ENCODE data around the gene MAS1L. TPM values are rescaled to one million over a fixed set of nuclear protein-coding genes. Genes with fewer than 3 reads are reported as not detected.
"Not testable (repeated sequence)": the region's sequence is repeated elsewhere in the genome, so short reads cannot be mapped to it uniquely, and the experiment has no call there.

MAS1L gene
- total and polyA plus RNA-seq, 2 experiments from 2014 or later: not detected

- H3K27ac ChIP-seq: no peak overlapping the region
- in situ Hi-C loops (cut with MboI): no loop called here
- H2AFZ ChIP-seq: no peak overlapping the region
- H3K9me3 ChIP-seq (ENCODE audit: low read depth): no peaks in the 10 kb centered on the region
- no peak overlapping the region for H3K9ac ChIP-seq
- H3K79me2 ChIP-seq (ENCODE audit: insufficient read depth): no peaks in the 10 kb centered on the region
- no peak for TF ChIP-seq EZH2 (IDR thresholded peaks at IDR 0.05; ENCODE audit: insufficient read depth, poor library complexity, severe bottlenecking)
- no peak for TF ChIP-seq EZH2phosphoT487 (IDR thresholded peaks at IDR 0.05; ENCODE audit: insufficient read depth, low read depth)
- no peaks in the 10 kb centered on the region for H4K20me1 ChIP-seq (ENCODE audit: insufficient read depth)
- H3K27me3 ChIP-seq (replicated peaks; ENCODE audit: insufficient read depth): no peaks in the 10 kb centered on the region
- no peak overlapping the region for H3K4me2 ChIP-seq (ENCODE audit: unreplicated experiment)
- no peak for DNase-seq
- H3F3A ChIP-seq (ENCODE audit: insufficient read depth): no peaks in the 10 kb centered on the region
- no peaks in the 10 kb centered on the region for H3K9me2 ChIP-seq (ENCODE audit: insufficient read depth)
- no peaks in the 10 kb centered on the region for H3K36me3 ChIP-seq (ENCODE audit: low read depth)
- H3K4me3 ChIP-seq: no peak overlapping the region
- 28 to 30% methylated on average over 5 of the region's 5 CpGs for WGBS, 2 experiments (ENCODE audit: low coverage in 1 of 2, low lambda C conversion rate in 2 of 2, missing lambda C conversion rate in 2 of 2)
- H3K4me1 ChIP-seq (ENCODE audit: insufficient read depth): no peaks in the 10 kb centered on the region
Measured at GRCh38 chr6:29461021-29461814, 26.5 kb downstream of the MAS1L start.

GRCh38 chr6:29456971-29457370 lies 30.8 kb downstream of the MAS1L start, which contains the start of the genes OR11A1 and OR2H1:
TSS of gene OR11A1 (minus strand) at chr6:29457071. CDS start at chr6:29427641, 29,430 bp downstream.
TSS of gene OR2H1 (plus strand) at chr6:29457155. CDS start at chr6:29461770, 4,615 bp downstream.
- H4K20me1 ChIP-seq (ENCODE audit: insufficient read depth): no peaks in the 10 kb centered on the region
- no peak within 1 kb of the TSS for H3K4me3 ChIP-seq
- no peaks in the 10 kb centered on the region for H3K9me3 ChIP-seq (ENCODE audit: low read depth)
- H3K9me2 ChIP-seq (ENCODE audit: insufficient read depth): no peaks in the 10 kb centered on the region
- H2AFZ ChIP-seq: no peak within 1 kb of the TSS
- no peak for TF ChIP-seq EZH2phosphoT487 (IDR thresholded peaks at IDR 0.05; ENCODE audit: insufficient read depth, low read depth)
- TF ChIP-seq EZH2 (IDR thresholded peaks at IDR 0.05; ENCODE audit: insufficient read depth, poor library complexity, severe bottlenecking): no peak
- DNase-seq: no peak
- H3K4me2 ChIP-seq (ENCODE audit: unreplicated experiment): no peak within 1 kb of the TSS
- WGBS, 2 experiments (ENCODE audit: low coverage in 1 of 2, low lambda C conversion rate in 2 of 2, missing lambda C conversion rate in 2 of 2): 3 to 5% methylated on average over 2 of the region's 2 CpGs
- no peak within 1 kb of the TSS for H3K9ac ChIP-seq
- in situ Hi-C loops (cut with MboI): no loop called here
- H3K27ac ChIP-seq: no peak within 1 kb of the TSS
- no peaks in the 10 kb centered on the region for H3K79me2 ChIP-seq (ENCODE audit: insufficient read depth)
- H3K4me1 ChIP-seq (ENCODE audit: insufficient read depth): no peaks in the 10 kb centered on the region
- no peaks in the 10 kb centered on the region for H3F3A ChIP-seq (ENCODE audit: insufficient read depth)
- H3K36me3 ChIP-seq (ENCODE audit: low read depth): no peaks in the 10 kb centered on the region
- H3K27me3 ChIP-seq (replicated peaks; ENCODE audit: insufficient read depth): no peaks in the 10 kb centered on the region

- no peaks in the 10 kb centered on the region for H3K9me3 ChIP-seq (ENCODE audit: low read depth)
- 12 to 13% methylated on average over 3 of the region's 3 CpGs for WGBS, 2 experiments (ENCODE audit: low coverage in 1 of 2, low lambda C conversion rate in 2 of 2, missing lambda C conversion rate in 2 of 2)
Measured at GRCh38 chr6:29451471-29452193, 36.1 kb downstream of the MAS1L start.

GRCh38 chr6:29447670-29448069 lies 40.1 kb downstream of the MAS1L start:
- Histone ChIP-seq H3K4me1 (ENCODE audit: insufficient read depth) (no peaks in the 10 kb centered on the region), H3K27ac (no peak overlapping the region), H3K9ac (no peak overlapping the region), H3K27me3 (replicated peaks; ENCODE audit: insufficient read depth) (no peaks in the 10 kb centered on the region), H3F3A (ENCODE audit: insufficient read depth) (no peaks in the 10 kb centered on the region), H3K9me3 (ENCODE audit: low read depth) (no peaks in the 10 kb centered on the region), H3K9me2 (ENCODE audit: insufficient read depth) (no peaks in the 10 kb centered on the region), H4K20me1 (ENCODE audit: insufficient read depth) (no peaks in the 10 kb centered on the region), H3K4me2 (ENCODE audit: unreplicated experiment) (no peak overlapping the region), H3K79me2 (ENCODE audit: insufficient read depth) (no peaks in the 10 kb centered on the region), H3K4me3 (no peak overlapping the region), H3K36me3 (ENCODE audit: low read depth) (no peaks in the 10 kb centered on the region), H2AFZ (no peak overlapping the region)
- DNase-seq: no peak
- in situ Hi-C loops (cut with MboI): no loop called here
- no peak for TF ChIP-seq EZH2 (IDR thresholded peaks at IDR 0.05; ENCODE audit: insufficient read depth, poor library complexity, severe bottlenecking)
- TF ChIP-seq EZH2phosphoT487 (IDR thresholded peaks at IDR 0.05; ENCODE audit: insufficient read depth, low read depth): no peak
- whole genome bisulfite sequencing, 2 experiments (ENCODE audit: low coverage in 1 of 2, low lambda C conversion rate in 2 of 2, missing lambda C conversion rate in 2 of 2): 11 to 43% methylated on average over 1 of the region's 1 CpG

More at GRCh38 chr6:29451471-29452193, 36.1 kb downstream of the MAS1L start:
- in situ Hi-C loops (cut with MboI): no loop called here
- Histone ChIP-seq H4K20me1 (ENCODE audit: insufficient read depth) (no peaks in the 10 kb centered on the region), H3K4me1 (ENCODE audit: insufficient read depth) (no peaks in the 10 kb centered on the region), H3F3A (ENCODE audit: insufficient read depth) (no peaks in the 10 kb centered on the region), H3K79me2 (ENCODE audit: insufficient read depth) (no peaks in the 10 kb centered on the region), H3K27me3 (replicated peaks; ENCODE audit: insufficient read depth) (no peaks in the 10 kb centered on the region), H3K27ac (no peak overlapping the region), H3K9ac (no peak overlapping the region), H2AFZ (no peak overlapping the region), H3K36me3 (ENCODE audit: low read depth) (no peaks in the 10 kb centered on the region), H3K4me3 (no peak overlapping the region), H3K4me2 (ENCODE audit: unreplicated experiment) (no peak overlapping the region), H3K9me2 (ENCODE audit: insufficient read depth) (no peaks in the 10 kb centered on the region)
- DNase-seq: no peak
- TF ChIP-seq EZH2 (IDR thresholded peaks at IDR 0.05; ENCODE audit: insufficient read depth, poor library complexity, severe bottlenecking) (no peak), EZH2phosphoT487 (IDR thresholded peaks at IDR 0.05; ENCODE audit: insufficient read depth, low read depth) (no peak)

- H3K9me2 ChIP-seq (ENCODE audit: insufficient read depth); H3K36me3 ChIP-seq (ENCODE audit: low read depth); H3F3A ChIP-seq (ENCODE audit: insufficient read depth); H3K9ac ChIP-seq; H3K27ac ChIP-seq; H3K4me1 ChIP-seq (ENCODE audit: insufficient read depth); H3K79me2 ChIP-seq (ENCODE audit: insufficient read depth); H2AFZ ChIP-seq; DNase-seq; H4K20me1 ChIP-seq (ENCODE audit: insufficient read depth); H3K4me2 ChIP-seq (ENCODE audit: unreplicated experiment); H3K27me3 ChIP-seq (replicated peaks; ENCODE audit: insufficient read depth); H3K4me3 ChIP-seq; in situ Hi-C loops (cut with MboI); H3K9me3 ChIP-seq (ENCODE audit: low read depth): not testable (repeated sequence)
- WGBS, 2 experiments (ENCODE audit: low coverage in 1 of 2, low lambda C conversion rate in 2 of 2, missing lambda C conversion rate in 2 of 2): 0 to 6% methylated on average over 1 of the region's 1 CpG
Measured at GRCh38 chr6:29444031-29444430, 43.7 kb downstream of the MAS1L start.
